A549 (cell line): ENCODE results near the gene TUBA1C. TPM values are rescaled to one million over a fixed set of nuclear protein-coding genes. Genes with fewer than 3 reads are reported as not detected.

Experiments used
- ATAC-seq, 2 experiments: fragments of 200-7000 bp in 1 of 2; fragments of >200 bp in 1 of 2; cut with Nextera tagmentation in 1 of 2; cut with Tn5 transposase in 1 of 2; 3 replicates each; pipeline versions ENCODE4 v1.8.0 to v1.9.1; 2018 to 2020; ENCODE audit warnings: mild to moderate bottlenecking in 1 of 2, moderate library complexity in 1 of 2
- CTCF ChIA-PET: fragments of 300-600 bp; sonication (Branson Sonifier 250); formaldehyde crosslinking; extraction: SDS; loops from one replicate; lab custom pipeline; 2021; ENCODE audit warnings: antibody characterized with exemption, inconsistent platforms; lab: Yijun Ruan, JAX
- POLR2A ChIA-PET: fragments of 350-600 bp; formaldehyde crosslinking; extraction: SDS; loops from one replicate; lab custom pipeline; 2021; ENCODE audit warnings: antibody characterized with exemption, inconsistent platforms; lab: Yijun Ruan, JAX
- DNase-seq, 2 experiments: peaks; one replicate each; pipeline versions ENCODE4 v3.0.0 to v3.0.0-alpha.2; 2011 to 2016; ENCODE audit warnings: low read depth in 1 of 2, low spot score in 1 of 2
- FAIRE-seq: peaks from 2 replicates; lab custom pipeline; 2011; peaks lifted over from hg19 to GRCh38; lab: Jason Lieb, UNC
- H3K27ac ChIP-seq, 2 experiments: fragments of >200 bp; sonication (Bioruptor Twin); formaldehyde crosslinking; 3 replicates each; pipeline ENCODE4 v1.5.1; 2016 to 2017
- H3K4me1 ChIP-seq: fragments of >200 bp; sonication (Bioruptor Twin); formaldehyde crosslinking; 3 replicates; pipeline ENCODE4 v1.6.1; 2016
- H3K4me2 ChIP-seq: fragments of >200 bp; sonication (Bioruptor Twin); formaldehyde crosslinking; 3 replicates; pipeline ENCODE4 v1.6.1; 2016
- H3K4me3 ChIP-seq: fragments of >200 bp; sonication (Bioruptor Twin); formaldehyde crosslinking; 3 replicates; pipeline ENCODE4 v1.5.1; 2016
- H3K9me3 ChIP-seq: fragments of >200 bp; sonication (Bioruptor Twin); formaldehyde crosslinking; 3 replicates; pipeline ENCODE4 v1.6.1; 2016
- BCL3 ChIP-seq: fragments of >200 bp; sonication (Bioruptor Twin); formaldehyde crosslinking; IDR thresholded peaks from 3 replicates; pipeline ENCODE4 v1.6.1; 2016
- BHLHE40 ChIP-seq: IDR thresholded peaks from 2 replicates; pipeline ENCODE4 v1.6.1; 2012; ENCODE audit warnings: low read depth, low read length, inconsistent platforms
- CBX2 ChIP-seq: fragments of 200-600 bp; sonication (generic); IDR thresholded peaks from 2 replicates; pipeline ENCODE4 v1.6.1; 2016; ENCODE audit warnings: low read depth, mild to moderate bottlenecking, borderline replicate concordance
- CBX8 ChIP-seq: fragments of 200-600 bp; sonication (generic); IDR thresholded peaks from 2 replicates; pipeline ENCODE4 v1.6.1; 2016
- CTCF ChIP-seq: fragments of >200 bp; sonication (Bioruptor Twin); formaldehyde crosslinking; IDR thresholded peaks from 3 replicates; pipeline ENCODE4 v1.5.1; 2016
- EHF ChIP-seq: fragments of 250-450 bp; sonication (Bioruptor Pico); IDR thresholded peaks from 2 replicates; pipeline ENCODE4 v1.5.0; 2020; ENCODE audit warnings: mild to moderate bottlenecking
- EHMT2 ChIP-seq: fragments of 200-600 bp; sonication (generic); IDR thresholded peaks from 2 replicates; pipeline ENCODE4 v1.6.1; 2016; ENCODE audit warnings: antibody characterized with exemption, low read depth, mild to moderate bottlenecking, moderate library complexity
- EP300 ChIP-seq, 2 experiments: fragments of >200 bp; sonication (Bioruptor Twin); formaldehyde crosslinking; IDR thresholded peaks; 2 replicates in 1 of 2; 3 replicates in 1 of 2; pipeline ENCODE4 v1.6.1; 2016 to 2017
- FOXS1 ChIP-seq: fragments of 250-450 bp; sonication (Bioruptor Pico); IDR thresholded peaks from 2 replicates; pipeline ENCODE4 v1.5.0; 2020; ENCODE audit warnings: mild to moderate bottlenecking, moderate library complexity
- GATA3 ChIP-seq: IDR thresholded peaks from 2 replicates; pipeline ENCODE4 v1.6.1; 2012; ENCODE audit warnings: borderline replicate concordance
- HES2 ChIP-seq: fragments of >200 bp; sonication (Bioruptor Twin); formaldehyde crosslinking; IDR thresholded peaks from 2 replicates; pipeline ENCODE4 v1.6.1; 2016
- HEYL ChIP-seq: fragments of 250-450 bp; sonication (Bioruptor Pico); IDR thresholded peaks from 2 replicates; pipeline ENCODE4 v1.8.0; 2021; ENCODE audit warnings: mild to moderate bottlenecking, moderate library complexity
- HMGXB4 ChIP-seq: fragments of 250-450 bp; sonication (Bioruptor Pico); IDR thresholded peaks from 2 replicates; pipeline ENCODE4 v1.5.0; 2021; ENCODE audit warnings: mild to moderate bottlenecking, moderate library complexity, borderline replicate concordance
- HOXB13 ChIP-seq: fragments of 250-450 bp; sonication (Bioruptor Pico); IDR thresholded peaks from 2 replicates; pipeline ENCODE4 v1.5.0; 2020; ENCODE audit warnings: low read depth, mild to moderate bottlenecking, moderate library complexity
- JUN ChIP-seq, 2 experiments: fragments of >200 bp; sonication (Bioruptor Twin); formaldehyde crosslinking; IDR thresholded peaks; 2 replicates in 1 of 2; 3 replicates in 1 of 2; pipeline ENCODE4 v1.6.1; 2016 to 2017
- KDM1A ChIP-seq: fragments of 200-600 bp; sonication (generic); IDR thresholded peaks from 2 replicates; pipeline ENCODE4 v1.6.1; 2016; ENCODE audit warnings: low read depth, mild to moderate bottlenecking
- MAZ ChIP-seq: fragments of 150-350 bp; IDR thresholded peaks from 2 replicates; pipeline ENCODE4 v1.6.1; 2014; ENCODE audit warnings: antibody characterized with exemption, low read depth, low read length, borderline replicate concordance
- NFE2L2 ChIP-seq: fragments of 150-350 bp; conservative IDR thresholded peaks from 2 replicates; pipeline ENCODE4 v1.6.1; 2014; ENCODE audit warnings: low read length
- NPAS2 ChIP-seq: fragments of 250-450 bp; sonication (Bioruptor Pico); IDR thresholded peaks from 2 replicates; pipeline ENCODE4 v1.8.0; 2022; ENCODE audit warnings: mild to moderate bottlenecking, moderate library complexity, borderline replicate concordance
- NR3C1 ChIP-seq: fragments of >200 bp; sonication (Bioruptor Twin); formaldehyde crosslinking; IDR thresholded peaks from 3 replicates; pipeline ENCODE4 v1.6.1; 2017
- PBX3 ChIP-seq: IDR thresholded peaks from 2 replicates; pipeline ENCODE4 v1.6.1; 2012
- POLR2A ChIP-seq: IDR thresholded peaks from 2 replicates; pipeline ENCODE4 v1.6.1; 2012; ENCODE audit warnings: mild to moderate bottlenecking, low read length
- POLR2AphosphoS2 ChIP-seq: conservative IDR thresholded peaks from 2 replicates; pipeline ENCODE4 v1.6.1; 2012; ENCODE audit warnings: low read length, improper control_type of control experiment, inconsistent platforms
- REST ChIP-seq: fragments of 200-600 bp; sonication (generic); IDR thresholded peaks from 2 replicates; pipeline ENCODE4 v1.6.1; 2016; ENCODE audit warnings: antibody characterized with exemption, mild to moderate bottlenecking, moderate library complexity
- RNF2 ChIP-seq: fragments of 200-600 bp; sonication (generic); IDR thresholded peaks from 2 replicates; pipeline ENCODE4 v1.6.1; 2016; ENCODE audit warnings: low read depth, mild to moderate bottlenecking, antibody characterized with exemption, moderate library complexity, borderline replicate concordance
- SMC3 ChIP-seq: fragments of >200 bp; sonication (Bioruptor Twin); formaldehyde crosslinking; IDR thresholded peaks from 3 replicates; pipeline ENCODE4 v1.6.1; 2018; ENCODE audit warnings: inconsistent platforms
- SREBF2 ChIP-seq: fragments of 450-650 bp; IDR thresholded peaks from 2 replicates; pipeline ENCODE4 v1.6.1; 2014; ENCODE audit warnings: mild to moderate bottlenecking, moderate library complexity
- TFCP2L1 ChIP-seq: fragments of 250-450 bp; sonication (Bioruptor Pico); IDR thresholded peaks from 2 replicates; pipeline ENCODE4 v1.5.0; 2021; ENCODE audit warnings: mild to moderate bottlenecking
- ZC3H11A ChIP-seq: fragments of 450-650 bp; IDR thresholded peaks from 2 replicates; pipeline ENCODE4 v1.6.1; 2014; ENCODE audit warnings: antibody characterized with exemption, mild to moderate bottlenecking
- WGBS: methylation state at CpG from one replicate; pipeline ENCODE4 v1.1.6; 2017; ENCODE audit errors: missing lambda C conversion rate; 5-methylcytosine and 5-hydroxymethylcytosine counted together
- polyA plus RNA-seq, 4 experiments: library from polyadenylated mRNA; depleted of rRNA in 3 of 4; stranded (reverse); fragments of >200 nt; fragmentation: RNase III in 1 of 4; extraction: RNeasy Plus Mini Kit Qiagen cat#74134 plus additional on column Dnase treatment in 1 of 4; gene quantifications; 2 replicates in 3 of 4; 3 replicates in 1 of 4; pipeline ENCODE4 v1.2.3, GENCODE V29; 2011 to 2017

Gene TUBA1C
- polyA plus RNA-seq, 2 of the 4 experiments (the other 2 are of a cell fraction), result 1,183 to 1,656 TPM

- TF ChIP-seq HOXB13, result no peak
- TF ChIP-seq CBX2, result no peak
- TF ChIP-seq CBX8, result no peak
- peak; percentile 24; the same call in 2 of the 3 replicates for TF ChIP-seq CTCF
- no peak for TF ChIP-seq FOXS1 (CRISPR knock-in tag)
- no peak for TF ChIP-seq HEYL (CRISPR knock-in tag)
- TF ChIP-seq EP300 (IDR thresholded peaks at IDR 0.05), result no peak
- TF ChIP-seq TFCP2L1, result no peak
- no peak for TF ChIP-seq ZC3H11A
- no peak for TF ChIP-seq BHLHE40
- no peak for TF ChIP-seq POLR2A
- no peak for TF ChIP-seq NFE2L2
- peak; percentile 8; the same call in 1 of the 3 replicates for TF ChIP-seq SMC3
- no peak for TF ChIP-seq SREBF2
Measured at GRCh38 chr12:49298160-49298559, 33.3 kb downstream of the TUBA1C start (continued).

GRCh38 chr12:49301760-49302159 is 36.9 kb downstream of the TUBA1C start:
- Histone ChIP-seq H3K9me3 (no peaks in the 10 kb centered on the region), H3K27ac (no peak overlapping the region), H3K4me3 (no peak overlapping the region)
- CTCF ChIA-PET, result interaction anchor here (0.6 to 6.3 kb wide), 6 partner anchors 10 to 253 kb away, joined by 3 to 35 read pairs (median 4); no protein-coding TSS in a partner anchor
- ATAC-seq (no peak), DNase-seq (no peak)
- WGBS, result 75% methylated on average over 4 of the region's 4 CpGs
- TF ChIP-seq MAZ (no peak), JUN (IDR thresholded peaks at IDR 0.05) (no peak), SMC3 (no peak), NFE2L2 (no peak), REST (no peak), KDM1A (no peak), BCL3 (no peak), NR3C1 (no peak)
- TF ChIP-seq, all 56 proteins: peak for 0
- H3K4me1 ChIP-seq, result peaks cover 10% of the 10 kb centered on the region; the same call in 2 of the 3 replicates
- FAIRE-seq, result no peak
- POLR2A ChIA-PET, result no interaction called here
- H3K4me2 ChIP-seq, result no peak overlapping the region

GRCh38 chr12:49304161-49304560 is 39.3 kb downstream of the TUBA1C start:
- Histone ChIP-seq H3K4me2 (no peak overlapping the region), H3K4me3 (no peak overlapping the region), H3K4me1 (no peaks in the 10 kb centered on the region), H3K27ac (no peak overlapping the region), H3K9me3 (no peaks in the 10 kb centered on the region)
- FAIRE-seq (no peak), ATAC-seq (peak in 1 of 2 experiments; percentile 37; a peak in 2 of 6 replicates), DNase-seq (no peak)
- WGBS, result 75% methylated on average over 2 of the region's 2 CpGs
- ChIA-PET POLR2A (no interaction called here), CTCF (interaction anchor here (0.8 to 6.3 kb wide), 11 partner anchors 8 to 276 kb away, joined by 3 to 35 read pairs (median 3); no protein-coding TSS in a partner anchor)
- TF ChIP-seq TFCP2L1, result no peak
- TF ChIP-seq GATA3, result no peak
- TF ChIP-seq RNF2, result no peak
- no peak for TF ChIP-seq FOXS1 (CRISPR knock-in tag)
- TF ChIP-seq NPAS2 (CRISPR knock-in tag), result no peak
- TF ChIP-seq EHMT2, result no peak
- no peak for TF ChIP-seq PBX3
- TF ChIP-seq POLR2AphosphoS2, result no peak
- TF ChIP-seq HES2, result no peak
- TF ChIP-seq EHF (CRISPR knock-in tag), result no peak
- no peak for TF ChIP-seq HMGXB4 (CRISPR knock-in tag)
